ENCODE data around the gene HEXIM1.

The HEXIM1 gene, protein sequence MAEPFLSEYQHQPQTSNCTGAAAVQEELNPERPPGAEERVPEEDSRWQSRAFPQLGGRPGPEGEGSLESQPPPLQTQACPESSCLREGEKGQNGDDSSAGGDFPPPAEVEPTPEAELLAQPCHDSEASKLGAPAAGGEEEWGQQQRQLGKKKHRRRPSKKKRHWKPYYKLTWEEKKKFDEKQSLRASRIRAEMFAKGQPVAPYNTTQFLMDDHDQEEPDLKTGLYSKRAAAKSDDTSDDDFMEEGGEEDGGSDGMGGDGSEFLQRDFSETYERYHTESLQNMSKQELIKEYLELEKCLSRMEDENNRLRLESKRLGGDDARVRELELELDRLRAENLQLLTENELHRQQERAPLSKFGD

DNA sequence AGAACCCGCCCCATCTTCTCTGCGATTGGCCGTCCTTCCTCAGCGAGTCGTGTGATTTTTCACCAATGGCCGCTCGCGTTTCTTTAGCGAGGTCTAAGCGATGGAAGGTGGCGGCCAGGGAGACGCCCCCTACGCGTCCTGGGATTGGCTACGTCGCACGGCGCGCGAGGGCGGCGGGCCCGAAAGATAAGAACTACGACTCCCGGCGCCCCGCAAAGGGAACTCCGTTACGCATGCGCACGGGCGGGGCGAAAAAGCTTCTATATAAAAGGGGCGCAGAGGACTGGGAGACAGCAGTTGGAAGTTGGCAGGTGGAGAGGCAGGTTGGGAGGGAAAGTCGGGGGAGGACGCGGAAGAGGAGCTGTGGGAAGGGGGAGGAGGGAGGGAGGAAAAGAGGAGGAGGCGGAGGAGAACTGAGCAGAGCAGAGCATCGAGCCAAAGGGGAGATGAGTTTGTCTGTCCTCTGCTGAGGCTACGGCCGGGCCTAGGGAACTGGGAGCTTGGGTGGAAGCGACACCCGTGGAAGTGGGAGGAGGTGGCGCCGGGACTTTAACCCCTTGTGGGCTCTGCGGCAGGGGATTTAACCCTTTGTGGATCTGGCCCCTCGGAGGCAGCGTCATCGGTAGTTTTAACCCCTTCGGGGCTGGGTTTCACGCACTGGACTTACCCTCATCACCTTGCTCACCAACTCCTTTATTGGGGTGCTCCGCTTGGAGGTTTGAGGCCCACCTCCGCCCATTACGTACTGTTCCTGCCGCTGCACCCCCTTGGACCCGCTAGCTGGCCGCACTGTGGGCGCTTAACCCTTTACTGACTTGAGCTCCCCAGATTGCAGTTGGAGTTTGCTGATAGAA lies at the start of gene HEXIM1:
Gene HEXIM1, plus strand, starts transcription at position 293 of the 854 bp plus-strand sequence. CDS start 716 bp downstream, outside the sequence.
- DNase-seq, result peak; percentile 98 to 99

DNA sequence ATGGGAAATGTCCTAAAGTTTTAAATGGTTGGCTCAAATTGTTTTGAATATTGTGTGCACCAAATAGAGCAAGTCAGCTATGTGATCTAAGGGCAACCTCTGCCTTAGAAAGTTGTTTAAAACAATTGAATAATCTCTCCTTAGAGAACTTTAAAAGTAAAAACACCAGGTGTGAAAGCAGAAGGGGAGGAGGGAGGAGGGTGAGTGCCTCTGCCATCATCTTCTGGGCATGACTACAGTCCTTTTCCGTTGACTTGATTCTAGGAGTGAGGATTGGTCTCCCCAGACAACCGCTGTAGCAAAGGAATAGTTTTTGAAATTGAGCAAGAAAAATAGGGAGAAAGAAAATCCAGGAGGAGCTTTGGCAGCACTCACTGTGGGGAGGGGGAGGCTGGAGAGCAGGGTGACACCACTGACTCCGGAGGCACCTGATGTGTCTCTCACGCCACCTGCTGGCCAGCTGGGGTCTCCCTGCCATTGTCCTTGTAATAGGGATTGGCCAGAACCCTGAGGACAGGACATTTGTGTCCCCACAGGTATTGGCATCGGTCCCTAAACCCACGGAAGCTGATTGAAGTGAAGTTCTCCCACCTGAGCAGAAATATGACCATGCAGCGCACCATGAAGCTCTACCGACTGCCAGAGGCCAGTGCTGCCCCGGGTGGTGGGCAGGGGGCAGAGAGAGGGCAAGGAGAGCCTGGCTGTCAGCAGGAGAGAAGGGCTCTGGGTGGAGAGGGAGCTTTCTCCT lies 49.2 kb upstream of the HEXIM1 start:
- DNase-seq, result peak; percentile 70 to 71

GRCh38 chr17:45101546-45101882 lies 46.8 kb upstream of the HEXIM1 start:
- DNase-seq, result no peak

GRCh38 chr17:45101883-45102811 lies 46.1 kb upstream of the HEXIM1 start:
- no peak for DNase-seq

GRCh38 chr17:45102856-45103255 lies 45.4 kb upstream of the HEXIM1 start:
- DNase-seq, result no peak

DNA sequence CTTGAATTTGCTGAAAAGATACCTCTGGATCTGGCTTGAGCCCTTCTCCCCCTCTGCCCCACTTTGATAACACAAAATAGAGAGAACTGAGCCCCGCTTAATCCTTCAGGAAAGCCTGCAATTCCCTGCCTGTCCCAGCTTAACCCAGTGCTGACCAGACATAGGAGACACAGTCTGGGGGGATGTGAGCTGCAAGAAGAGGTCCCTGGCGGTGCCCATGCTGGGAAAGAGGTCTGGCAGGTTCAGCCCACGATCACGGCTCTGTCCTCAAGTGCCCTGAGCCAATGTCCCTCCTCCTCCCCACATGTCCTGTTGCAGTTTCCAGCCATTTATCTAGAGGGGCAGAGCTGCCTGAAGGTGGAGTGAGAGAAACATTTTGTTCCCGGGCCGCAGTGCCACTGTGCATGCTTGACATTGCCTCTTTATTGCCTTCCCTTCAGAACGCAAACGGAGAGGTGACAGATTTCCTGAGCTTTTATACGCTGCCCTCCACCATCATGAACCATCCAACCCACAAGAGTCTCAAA lies 44.9 kb upstream of the HEXIM1 start:
- DNase-seq, result no peak

- DNase-seq, result no peak
Observed at GRCh38 chr17:45104029-45104428, 44.2 kb upstream of the HEXIM1 start.

- no peak for DNase-seq
Observed at GRCh38 chr17:45104497-45104896, 43.8 kb upstream of the HEXIM1 start.

GRCh38 chr17:45104907-45105624 lies 43.2 kb upstream of the HEXIM1 start:
- DNase-seq, result no peak

DNA sequence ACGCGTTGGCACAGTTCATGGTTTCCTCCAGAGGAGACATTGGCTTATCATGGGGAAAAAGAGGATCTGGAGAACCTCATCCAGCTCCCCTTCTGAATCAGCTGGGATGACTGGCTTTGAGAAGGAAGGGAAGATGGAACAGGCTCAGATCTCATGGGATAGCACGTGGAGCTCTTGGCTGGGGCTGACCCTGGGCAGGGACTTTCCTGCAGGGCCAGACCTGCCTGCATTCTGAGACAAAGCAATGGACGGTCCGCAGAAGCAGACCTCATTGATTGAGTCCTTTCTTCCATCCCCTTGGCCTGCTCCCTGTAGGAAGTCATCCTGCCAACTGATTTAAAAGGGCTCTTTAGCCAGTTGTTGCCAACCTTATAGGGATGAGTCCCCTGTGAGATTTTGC lies 42.2 kb upstream of the HEXIM1 start:
- DNase-seq, result no peak

- DNase-seq, result no peak
Observed at GRCh38 chr17:45106582-45106981, 41.7 kb upstream of the HEXIM1 start.

DNA sequence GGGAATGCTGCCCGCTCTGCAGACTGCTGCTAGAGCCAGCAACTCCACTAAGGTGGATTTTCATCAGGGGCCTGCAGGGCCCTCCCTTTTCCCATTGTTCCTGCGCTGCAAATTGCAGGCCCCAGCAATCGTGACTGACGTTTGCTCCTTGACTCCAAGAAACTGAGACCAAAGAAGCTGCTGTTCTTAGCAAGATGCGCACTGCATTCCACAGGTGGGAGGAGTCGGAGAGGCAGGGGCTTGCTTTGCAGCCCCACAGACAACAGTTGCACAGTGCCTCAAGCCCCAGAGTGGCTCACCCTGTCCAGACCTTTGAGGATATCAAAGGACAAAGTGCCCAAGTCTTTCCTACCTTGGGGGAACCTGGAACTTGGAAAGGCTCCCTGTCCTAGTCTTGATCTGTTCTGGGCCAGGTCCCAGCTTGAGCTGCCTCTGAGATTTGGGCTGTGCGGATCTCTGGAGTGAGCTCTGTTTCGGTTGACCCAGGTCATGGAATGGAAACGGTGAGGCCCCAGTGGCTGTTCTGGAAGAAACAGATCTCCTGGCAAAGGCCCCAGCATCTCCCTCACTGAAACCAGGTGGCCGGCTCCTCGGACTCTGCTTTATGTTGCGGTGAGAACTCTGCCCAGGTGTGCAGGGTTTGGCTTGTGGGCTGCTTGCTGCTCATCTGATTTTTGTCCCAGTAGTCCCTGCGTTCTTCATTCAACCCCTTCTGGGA lies 40.8 kb upstream of the HEXIM1 start:
- no peak for DNase-seq

- no peak for DNase-seq
Observed at GRCh38 chr17:45108051-45108450, 40.2 kb upstream of the HEXIM1 start.

DNA sequence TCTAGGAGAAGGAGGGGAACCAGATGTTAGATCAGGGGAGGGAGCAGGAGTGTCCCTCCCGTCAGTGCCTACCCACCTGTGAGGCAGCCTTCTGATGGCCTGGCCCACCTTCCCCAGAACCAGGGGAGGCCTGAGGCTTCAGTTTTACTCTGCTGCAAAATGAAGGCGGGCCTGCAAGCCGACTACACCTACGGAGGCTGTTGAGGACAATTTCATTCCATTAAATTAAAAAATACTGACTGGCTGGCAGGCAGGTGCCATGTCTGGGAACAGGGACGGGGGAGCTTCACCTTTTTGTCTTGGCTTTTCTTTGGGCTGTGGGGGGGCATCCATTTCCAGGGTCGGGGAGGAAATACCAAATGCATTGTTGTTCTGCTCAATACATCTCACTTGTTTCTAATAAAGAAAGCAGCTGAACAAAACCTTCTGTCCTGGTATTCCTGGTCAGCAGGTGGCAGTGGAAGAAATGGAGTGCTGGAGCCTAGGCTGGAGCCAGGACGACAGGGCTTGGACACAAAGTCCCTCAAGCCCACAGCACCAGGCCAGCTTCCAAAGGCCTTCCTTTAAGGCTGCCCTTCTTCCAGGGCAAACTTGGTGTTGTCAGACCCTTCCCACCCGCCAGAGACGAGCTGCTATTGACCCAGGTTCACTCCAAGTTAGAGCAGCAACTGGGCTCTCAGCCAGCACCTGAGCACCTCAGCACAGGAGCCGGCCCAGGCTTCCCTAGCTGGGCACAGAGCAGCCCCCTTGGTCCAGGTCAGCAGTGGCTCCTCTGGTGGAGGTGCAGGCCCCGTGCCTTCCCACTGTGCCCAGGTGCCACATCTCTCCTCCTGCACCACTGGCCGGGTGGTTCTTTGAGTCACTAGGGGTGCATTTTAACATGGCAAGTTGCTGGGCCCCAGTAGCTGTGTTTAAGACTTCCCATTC lies 39.4 kb upstream of the HEXIM1 start:
- DNase-seq, result no peak

GRCh38 chr17:45110676-45111611 lies 37.3 kb upstream of the HEXIM1 start:
- DNase-seq, result no peak

DNA sequence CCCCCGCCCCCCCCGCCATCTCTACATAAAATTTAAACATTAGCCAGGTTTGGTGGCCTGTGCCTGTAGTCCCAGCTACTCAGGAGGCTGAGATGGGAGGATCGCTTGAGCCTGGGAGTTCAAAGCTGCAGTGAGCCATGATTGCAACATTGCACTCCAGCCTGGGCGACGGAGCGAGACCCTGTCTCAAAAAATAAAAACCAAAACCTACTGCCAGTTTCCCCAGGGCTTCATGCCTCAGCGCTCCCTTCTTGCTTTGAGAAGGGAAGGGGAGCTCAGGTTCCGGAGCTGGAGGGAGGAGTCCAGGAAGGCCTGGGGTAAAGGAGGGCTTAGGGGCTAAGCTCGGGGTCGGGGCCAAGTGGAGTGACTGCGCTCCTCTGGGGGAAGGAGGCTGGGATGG lies 36.4 kb upstream of the HEXIM1 start:
- no peak for DNase-seq

GRCh38 chr17:45112559-45113423 lies 35.5 kb upstream of the HEXIM1 start:
- no peak for DNase-seq
